Chondrocyte (in vitro differentiated cells): Measurements from ENCODE around the gene FZD7. TPM values are rescaled to one million over a fixed set of nuclear protein-coding genes. Genes with fewer than 3 reads are reported as not detected.

Experiments used
- DNase-seq: peaks from one replicate; pipeline ENCODE4 v3.0.0; 2021; ENCODE audit warnings: mixed read lengths, low spot score
- H3K27ac Mint-ChIP-seq: one replicate; pipeline ENCODE4 v1.8.0; 2021; ENCODE audit warnings: mild to moderate bottlenecking, moderate library complexity, mixed read lengths; ENCODE audit not compliant: unreplicated experiment
- H3K27me3 Mint-ChIP-seq: 2 replicates; pipeline ENCODE4 v1.8.0; 2021; ENCODE audit warnings: low read depth, mixed read lengths
- H3K36me3 Mint-ChIP-seq: 2 replicates; pipeline ENCODE4 v1.8.0; 2021; ENCODE audit warnings: low read depth, mixed read lengths
- H3K4me1 Mint-ChIP-seq: 2 replicates; pipeline ENCODE4 v1.8.0; 2021; ENCODE audit warnings: low read depth, mild to moderate bottlenecking, mixed read lengths
- H3K4me3 Mint-ChIP-seq: one replicate; pipeline ENCODE4 v1.8.0; 2021; ENCODE audit warnings: mild to moderate bottlenecking, moderate library complexity, mixed read lengths; ENCODE audit not compliant: unreplicated experiment
- H3K9me3 Mint-ChIP-seq: 2 replicates; pipeline ENCODE4 v1.8.0; 2021; ENCODE audit warnings: low read depth, mixed read lengths
- CTCF ChIP-seq: fragments of 200-600 bp; sonication (generic); IDR thresholded peaks from 2 replicates; pipeline ENCODE4 v1.5.0; 2021; ENCODE audit warnings: antibody characterized with exemption, mild to moderate bottlenecking, moderate library complexity
- total RNA-seq: library from RNA; stranded (reverse); gene quantifications from 3 replicates; pipeline ENCODE4 v1.2.1, GENCODE V29; 2021

Gene FZD7
- total RNA-seq, 1 donor from 2014 or later, result 63.1 TPM

- no peaks in the 10 kb centered on the region for H3K27me3 Mint-ChIP-seq
Observed at GRCh38 chr2:202072737-202073401, 39.2 kb downstream of the FZD7 start, which contains the start of gene KIAA2012. KIAA2012 (plus strand) TSS chr2:202073255; CDS start chr2:202073628, 373 bp downstream.

GRCh38 chr2:202074324-202074723 is 40.7 kb downstream of the FZD7 start:
- Mint-ChIP-seq H3K4me1 (peaks cover 4% of the 10 kb centered on the region), H3K4me3 (no peak overlapping the region), H3K9me3 (no peaks in the 10 kb centered on the region), H3K27ac (no peak overlapping the region), H3K27me3 (no peaks in the 10 kb centered on the region), H3K36me3 (no peaks in the 10 kb centered on the region)
- DNase-seq, result no peak
- no peak for TF ChIP-seq CTCF

More at GRCh38 chr2:202072737-202073401, 39.2 kb downstream of the FZD7 start, which contains the start of gene KIAA2012:
- DNase-seq, result no peak
- peaks cover 4% of the 10 kb centered on the region for H3K4me1 Mint-ChIP-seq
- no peak within 1 kb of the TSS for H3K27ac Mint-ChIP-seq
- H3K9me3 Mint-ChIP-seq, result no peaks in the 10 kb centered on the region
- no peak for TF ChIP-seq CTCF
- H3K4me3 Mint-ChIP-seq, result no peak within 1 kb of the TSS
- H3K36me3 Mint-ChIP-seq, result no peaks in the 10 kb centered on the region

GRCh38 chr2:202079310-202079709 is 45.7 kb downstream of the FZD7 start:
- Mint-ChIP-seq H3K9me3 (peaks cover 5% of the 10 kb centered on the region), H3K27ac (no peak overlapping the region), H3K36me3 (no peaks in the 10 kb centered on the region), H3K4me1 (peaks cover 8% of the 10 kb centered on the region), H3K4me3 (no peak overlapping the region), H3K27me3 (no peaks in the 10 kb centered on the region)
- DNase-seq, result no peak
- no peak for TF ChIP-seq CTCF

GRCh38 chr2:202084265-202084664 is 50.6 kb downstream of the FZD7 start:
- peaks cover 5% of the 10 kb centered on the region for H3K9me3 Mint-ChIP-seq
- no peaks in the 10 kb centered on the region for H3K27me3 Mint-ChIP-seq
- H3K4me3 Mint-ChIP-seq, result no peak overlapping the region
- TF ChIP-seq CTCF, result no peak
- H3K36me3 Mint-ChIP-seq, result no peaks in the 10 kb centered on the region
- peaks cover 20% of the 10 kb centered on the region for H3K4me1 Mint-ChIP-seq
- no peak overlapping the region for H3K27ac Mint-ChIP-seq
- DNase-seq, result no peak

Other genes starting within 250 kb of the FZD7 start
- gene CDK15, start 227.3 kb upstream of the FZD7 start, total RNA-seq, result 3.6 to 5.9 TPM (median 4.6 TPM) in 3 replicates
- not detected in 3 replicates for gene KIAA2012, start 39.4 kb downstream of the FZD7 start, total RNA-seq
- gene SUMO1, start 204.7 kb downstream of the FZD7 start, total RNA-seq, result 82.1 to 88.5 TPM (median 84.6 TPM) in 3 replicates
- gene NOP58, start 231.9 kb downstream of the FZD7 start, total RNA-seq, result 30.0 to 40.5 TPM (median 32.3 TPM) in 3 replicates